ENCODE measurements around the gene CCDC124.
A peak's percentile ranks its signal among the peaks of the same experiment; 100 is the strongest.

Gene CCDC124

DNA sequence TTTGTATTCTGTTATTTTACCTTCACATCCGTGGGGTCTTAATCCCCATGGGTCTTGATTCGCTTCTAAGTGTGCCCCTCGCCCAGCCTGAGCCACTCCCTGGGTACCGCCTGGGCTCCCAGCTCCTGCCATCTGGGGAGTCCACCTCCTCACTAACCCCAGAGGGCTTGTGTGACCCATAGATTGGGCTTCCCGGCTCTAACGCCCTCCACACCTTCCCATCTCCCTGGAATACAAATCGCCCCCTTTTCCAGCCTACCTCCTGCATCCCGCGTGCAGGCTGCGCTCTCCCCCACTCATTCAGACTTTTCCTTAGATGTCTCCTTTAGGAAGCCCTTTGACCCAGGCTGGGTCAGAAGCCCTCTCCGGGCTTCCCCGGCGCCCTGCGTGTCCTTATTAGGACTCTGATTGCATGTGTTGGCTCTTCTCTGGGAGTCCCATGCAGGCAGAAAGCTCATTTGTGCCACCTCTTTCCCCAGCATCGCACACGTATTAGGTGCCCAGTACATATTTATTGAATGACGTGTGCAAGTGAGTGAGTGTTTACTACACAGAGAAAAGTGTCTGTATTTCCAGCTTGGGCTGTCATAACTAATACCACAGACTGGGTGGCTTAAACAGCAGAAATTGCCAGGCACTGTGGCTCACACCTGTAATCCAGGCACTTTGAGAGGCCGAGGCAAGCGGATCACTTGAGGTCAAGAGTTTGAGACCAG is 757 bp downstream of the CCDC124 start:
- Histone ChIP-seq H3K9ac (ENCODE audit: low read length in 5 of 5) (peak overlapping the region; percentile 50 to 94 (median 88)), H3K27ac (ENCODE audit: low read depth, low read length) (peak overlapping the region; percentile 81), H3K4me3 (ENCODE audit: low read depth in 1 of 5, low read length in 5 of 5) (peak overlapping the region; percentile 75 to 92 (median 86)), H3K4me1 (ENCODE audit: control insufficient read depth in 5 of 5, insufficient read depth in 5 of 5, low read length in 5 of 5) (peaks cover 4 to 27% (median 26%) of the 10 kb centered on the region in 5 donors), H3K36me3 (ENCODE audit: control insufficient read depth in 5 of 5, insufficient read depth in 5 of 5, low read length in 5 of 5) (peaks cover 0 to 13% (median 11%) of the 10 kb centered on the region in 5 donors), H3K27me3 (ENCODE audit: control insufficient read depth in 5 of 5, insufficient read depth in 4 of 5, low read length in 5 of 5) (no peaks in the 10 kb centered on the region), H3K9me3 (ENCODE audit: control insufficient read depth in 5 of 5, low read length in 5 of 5) (no peaks in the 10 kb centered on the region)

DNA sequence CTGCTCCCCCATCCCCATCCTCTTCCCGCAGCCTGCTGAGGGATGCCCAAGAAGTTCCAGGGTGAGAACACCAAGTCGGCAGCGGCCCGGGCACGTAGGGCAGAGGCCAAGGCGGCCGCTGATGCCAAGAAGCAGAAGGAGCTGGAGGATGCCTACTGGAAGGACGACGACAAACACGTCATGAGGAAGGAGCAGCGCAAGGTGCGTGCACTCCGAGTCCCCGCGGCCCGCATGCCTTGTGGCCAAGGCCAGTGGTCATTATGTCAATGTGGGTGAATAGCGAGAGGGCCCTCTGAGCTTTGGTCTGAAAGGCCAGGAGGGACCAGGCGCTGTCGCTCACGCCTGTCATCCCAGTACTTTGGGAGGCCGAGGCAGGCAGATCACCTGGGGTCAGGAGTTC is 3.6 kb downstream of the CCDC124 start:
- Histone ChIP-seq H3K27me3 (ENCODE audit: control insufficient read depth in 5 of 5, insufficient read depth in 4 of 5, low read length in 5 of 5) (no peaks in the 10 kb centered on the region), H3K4me1 (ENCODE audit: control insufficient read depth in 5 of 5, insufficient read depth in 5 of 5, low read length in 5 of 5) (peaks cover 4 to 27% (median 26%) of the 10 kb centered on the region in 5 donors), H3K9ac (ENCODE audit: low read length in 5 of 5) (no peak overlapping the region), H3K4me3 (ENCODE audit: low read depth in 1 of 5, low read length in 5 of 5) (no peak overlapping the region), H3K27ac (ENCODE audit: low read depth, low read length) (no peak overlapping the region), H3K9me3 (ENCODE audit: control insufficient read depth in 5 of 5, low read length in 5 of 5) (no peaks in the 10 kb centered on the region), H3K36me3 (ENCODE audit: control insufficient read depth in 5 of 5, insufficient read depth in 5 of 5, low read length in 5 of 5) (peaks cover 0 to 23% (median 16%) of the 10 kb centered on the region in 5 donors)

- no peak overlapping the region for H3K9ac ChIP-seq (ENCODE audit: low read length in 5 of 5)
- H3K4me3 ChIP-seq (ENCODE audit: low read depth in 1 of 5, low read length in 5 of 5) = no peak overlapping the region
- H3K27me3 ChIP-seq (ENCODE audit: control insufficient read depth in 5 of 5, insufficient read depth in 4 of 5, low read length in 5 of 5) = no peaks in the 10 kb centered on the region
- H3K4me1 ChIP-seq (ENCODE audit: control insufficient read depth in 5 of 5, insufficient read depth in 5 of 5, low read length in 5 of 5) = peaks cover 2 to 19% (median 17%) of the 10 kb centered on the region in 5 donors
- no peak overlapping the region for H3K27ac ChIP-seq (ENCODE audit: low read depth, low read length)
- peaks cover 0 to 34% (median 20%) of the 10 kb centered on the region in 5 donors for H3K36me3 ChIP-seq (ENCODE audit: control insufficient read depth in 5 of 5, insufficient read depth in 5 of 5, low read length in 5 of 5)
- no peaks in the 10 kb centered on the region for H3K9me3 ChIP-seq (ENCODE audit: control insufficient read depth in 5 of 5, low read length in 5 of 5)
Observed at GRCh38 chr19:17937371-17937900, 4.6 kb downstream of the CCDC124 start.

- peaks cover 0 to 37% (median 22%) of the 10 kb centered on the region in 5 donors for H3K36me3 ChIP-seq (ENCODE audit: control insufficient read depth in 5 of 5, insufficient read depth in 5 of 5, low read length in 5 of 5)
- no peak overlapping the region for H3K27ac ChIP-seq (ENCODE audit: low read depth, low read length)
- peaks cover 2 to 15% (median 12%) of the 10 kb centered on the region in 5 donors for H3K4me1 ChIP-seq (ENCODE audit: control insufficient read depth in 5 of 5, insufficient read depth in 5 of 5, low read length in 5 of 5)
- H3K9ac ChIP-seq (ENCODE audit: low read length in 5 of 5) = no peak overlapping the region
- no peak overlapping the region for H3K4me3 ChIP-seq (ENCODE audit: low read depth in 1 of 5, low read length in 5 of 5)
- H3K9me3 ChIP-seq (ENCODE audit: control insufficient read depth in 5 of 5, low read length in 5 of 5) = no peaks in the 10 kb centered on the region
- H3K27me3 ChIP-seq (ENCODE audit: control insufficient read depth in 5 of 5, insufficient read depth in 4 of 5, low read length in 5 of 5) = no peaks in the 10 kb centered on the region
Observed at GRCh38 chr19:17938092-17938845, 5.5 kb downstream of the CCDC124 start.

DNA sequence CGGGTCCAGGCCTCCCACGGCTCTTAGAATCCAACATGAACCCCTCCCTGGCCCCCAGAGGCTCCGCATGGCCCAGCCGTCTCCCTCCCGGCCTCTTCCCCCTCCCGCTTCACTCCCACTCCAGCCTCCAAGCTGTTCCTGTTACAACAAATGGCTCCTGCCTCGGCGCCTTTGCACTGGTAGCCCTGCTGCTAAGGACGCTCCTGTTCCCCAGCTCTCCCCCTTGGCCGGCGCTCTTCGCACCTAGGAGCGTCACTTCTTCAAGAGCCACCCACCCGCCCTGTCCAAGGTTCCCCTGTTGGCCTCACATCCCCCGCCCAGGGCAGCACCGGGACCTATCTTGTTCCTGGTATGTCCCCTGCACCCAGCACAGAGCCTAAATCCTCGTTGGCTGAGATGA is 9.4 kb downstream of the CCDC124 start:
- H3K4me3 ChIP-seq (ENCODE audit: low read depth in 1 of 5, low read length in 5 of 5) = no peak overlapping the region
- peaks cover 0 to 46% (median 24%) of the 10 kb centered on the region in 5 donors for H3K36me3 ChIP-seq (ENCODE audit: control insufficient read depth in 5 of 5, insufficient read depth in 5 of 5, low read length in 5 of 5)
- no peaks in the 10 kb centered on the region for H3K9me3 ChIP-seq (ENCODE audit: control insufficient read depth in 5 of 5, low read length in 5 of 5)
- H3K4me1 ChIP-seq (ENCODE audit: control insufficient read depth in 5 of 5, insufficient read depth in 5 of 5, low read length in 5 of 5) = peaks cover 0 to 9% (median 3%) of the 10 kb centered on the region in 5 donors
- no peaks in the 10 kb centered on the region for H3K27me3 ChIP-seq (ENCODE audit: control insufficient read depth in 5 of 5, insufficient read depth in 4 of 5, low read length in 5 of 5)
- no peak overlapping the region for H3K27ac ChIP-seq (ENCODE audit: low read depth, low read length)
- H3K9ac ChIP-seq (ENCODE audit: low read length in 5 of 5) = no peak overlapping the region

GRCh38 chr19:17942582-17943273 is 9.9 kb downstream of the CCDC124 start:
- Histone ChIP-seq H3K9ac (ENCODE audit: low read length in 5 of 5) (no peak overlapping the region), H3K4me3 (ENCODE audit: low read depth in 1 of 5, low read length in 5 of 5) (no peak overlapping the region), H3K9me3 (ENCODE audit: control insufficient read depth in 5 of 5, low read length in 5 of 5) (no peaks in the 10 kb centered on the region), H3K27ac (ENCODE audit: low read depth, low read length) (no peak overlapping the region), H3K36me3 (ENCODE audit: control insufficient read depth in 5 of 5, insufficient read depth in 5 of 5, low read length in 5 of 5) (peaks cover 0 to 42% (median 19%) of the 10 kb centered on the region in 5 donors), H3K4me1 (ENCODE audit: control insufficient read depth in 5 of 5, insufficient read depth in 5 of 5, low read length in 5 of 5) (peaks cover 0 to 12% (median 7%) of the 10 kb centered on the region in 5 donors), H3K27me3 (ENCODE audit: control insufficient read depth in 5 of 5, insufficient read depth in 4 of 5, low read length in 5 of 5) (no peaks in the 10 kb centered on the region)

- Histone ChIP-seq H3K27me3 (ENCODE audit: control insufficient read depth in 5 of 5, insufficient read depth in 4 of 5, low read length in 5 of 5) (peaks cover 0 to under 1% (median 0%) of the 10 kb centered on the region in 5 donors), H3K36me3 (ENCODE audit: control insufficient read depth in 5 of 5, insufficient read depth in 5 of 5, low read length in 5 of 5) (peaks cover 0 to 42% (median 19%) of the 10 kb centered on the region in 5 donors), H3K9me3 (ENCODE audit: control insufficient read depth in 5 of 5, low read length in 5 of 5) (no peaks in the 10 kb centered on the region), H3K9ac (ENCODE audit: low read length in 5 of 5) (no peak overlapping the region), H3K4me3 (ENCODE audit: low read depth in 1 of 5, low read length in 5 of 5) (no peak overlapping the region), H3K4me1 (ENCODE audit: control insufficient read depth in 5 of 5, insufficient read depth in 5 of 5, low read length in 5 of 5) (peaks cover 0 to 13% (median 8%) of the 10 kb centered on the region in 5 donors), H3K27ac (ENCODE audit: low read depth, low read length) (no peak overlapping the region)
Observed at GRCh38 chr19:17943274-17944221, 10.7 kb downstream of the CCDC124 start.

DNA sequence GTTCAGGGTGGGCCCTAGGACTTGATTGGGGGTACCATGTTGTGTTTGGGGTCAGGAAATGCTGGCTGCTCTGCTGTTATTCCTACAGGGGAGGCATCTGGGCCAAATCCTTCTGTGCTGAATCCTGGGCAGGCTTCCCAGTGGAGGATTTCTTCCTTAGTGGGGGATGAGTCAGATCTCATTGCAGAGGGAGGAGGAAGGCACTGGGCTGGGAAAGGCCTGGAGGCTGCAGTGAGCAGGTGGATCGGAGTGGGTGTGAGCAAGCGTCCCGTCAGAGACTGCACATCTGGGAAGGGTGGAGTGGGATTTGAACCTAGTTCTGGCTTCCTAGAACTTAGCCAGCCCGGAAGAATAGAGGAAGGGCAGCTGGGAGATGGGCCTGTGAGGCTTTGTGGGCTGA is 11.5 kb downstream of the CCDC124 start:
- H3K4me3 ChIP-seq (ENCODE audit: low read depth in 1 of 5, low read length in 5 of 5) = no peak overlapping the region
- H3K27ac ChIP-seq (ENCODE audit: low read depth, low read length) = no peak overlapping the region
- peaks cover 0 to 20% (median 15%) of the 10 kb centered on the region in 5 donors for H3K4me1 ChIP-seq (ENCODE audit: control insufficient read depth in 5 of 5, insufficient read depth in 5 of 5, low read length in 5 of 5)
- H3K36me3 ChIP-seq (ENCODE audit: control insufficient read depth in 5 of 5, insufficient read depth in 5 of 5, low read length in 5 of 5) = peaks cover 0 to 41% (median 19%) of the 10 kb centered on the region in 5 donors
- H3K27me3 ChIP-seq (ENCODE audit: control insufficient read depth in 5 of 5, insufficient read depth in 4 of 5, low read length in 5 of 5) = peaks cover 0 to 8% (median 3%) of the 10 kb centered on the region in 5 donors
- H3K9ac ChIP-seq (ENCODE audit: low read length in 5 of 5) = no peak overlapping the region
- no peaks in the 10 kb centered on the region for H3K9me3 ChIP-seq (ENCODE audit: control insufficient read depth in 5 of 5, low read length in 5 of 5)
